CD4-positive, alpha-beta T cell (primary cell): ENCODE measurements around the gene LRRK1. TPM values are rescaled to one million over a fixed set of nuclear protein-coding genes. Genes with fewer than 3 reads are reported as not detected.

Experiments
- ATAC-seq: fragments of 200-7000 bp; cut with Tn5 transposase; one replicate; pipeline ENCODE4 v1.10.0; 2022; ENCODE audit warnings: mild to moderate bottlenecking; ENCODE audit not compliant: poor library complexity
- CTCF ChIA-PET: fragments of 350-600 bp; sonication (Branson Sonifier 250); formaldehyde crosslinking; loops from one replicate; lab custom pipeline; 2021; ENCODE audit warnings: antibody characterized with exemption, inconsistent platforms; lab: Charles Lee
- POLR2A ChIA-PET: fragments of 350-600 bp; sonication (Branson Sonifier 250); formaldehyde crosslinking; loops from one replicate; lab custom pipeline; 2021; ENCODE audit warnings: antibody characterized with exemption, inconsistent platforms; lab: Charles Lee
- DNase-seq, 14 experiments: peaks; one replicate each; pipeline ENCODE4 v3.0.0-alpha.2; 2013 to 2020; ENCODE audit warnings: mixed read lengths in 2 of 14
- H3K27ac ChIP-seq, 2 donors: one replicate each; pipeline versions ENCODE4 v1.5.1 to v1.7.0; 2013; ENCODE audit warnings: low read length in 2 of 2, low read depth in 1 of 2, mild to moderate bottlenecking in 1 of 2
- H3K27me3 ChIP-seq, 2 experiments: 1 replicate in 1 of 2; 2 replicates in 1 of 2; pipeline versions ENCODE4 v1.6.1 to v1.7.0; 2013; ENCODE audit warnings: low read length in 2 of 2, control low read depth in 1 of 2, mild to moderate bottlenecking in 1 of 2, moderate library complexity in 1 of 2; ENCODE audit not compliant: insufficient read depth in 2 of 2, control insufficient read depth in 1 of 2
- H3K36me3 ChIP-seq: one replicate; pipeline ENCODE4 v1.6.1; 2013; ENCODE audit warnings: low read length, control low read depth; ENCODE audit not compliant: insufficient read depth
- H3K4me1 ChIP-seq: one replicate; pipeline ENCODE4 v1.6.1; 2013; ENCODE audit warnings: low read length, control low read depth; ENCODE audit not compliant: insufficient read depth
- H3K4me3 ChIP-seq: one replicate; pipeline ENCODE4 v1.5.1; 2013; ENCODE audit warnings: mild to moderate bottlenecking, low read length, moderate library complexity
- H3K9me3 ChIP-seq, 2 experiments: 1 replicate in 1 of 2; 2 replicates in 1 of 2; pipeline versions ENCODE4 v1.6.1 to v1.7.0; 2013; ENCODE audit warnings: low read length in 2 of 2, mild to moderate bottlenecking in 2 of 2, control low read depth in 1 of 2, moderate library complexity in 1 of 2; ENCODE audit not compliant: control insufficient read depth in 1 of 2, insufficient read depth in 1 of 2
- H3K27ac Mint-ChIP-seq: one replicate; pipeline ENCODE4 v1.8.0; 2020; ENCODE audit warnings: mixed read lengths
- H3K27me3 Mint-ChIP-seq: one replicate; pipeline ENCODE4 v1.8.0; 2021; ENCODE audit warnings: mixed read lengths
- H3K36me3 Mint-ChIP-seq: one replicate; pipeline ENCODE4 v1.8.0; 2021; ENCODE audit warnings: low read depth, mixed read lengths
- H3K4me1 Mint-ChIP-seq: one replicate; pipeline ENCODE4 v1.8.0; 2021; ENCODE audit warnings: low read depth, mixed read lengths
- H3K4me3 Mint-ChIP-seq: one replicate; pipeline ENCODE4 v1.8.0; 2020; ENCODE audit warnings: mild to moderate bottlenecking, mixed read lengths
- H3K9me3 Mint-ChIP-seq: one replicate; pipeline ENCODE4 v1.8.0; 2020; ENCODE audit warnings: mixed read lengths
- CTCF ChIP-seq: fragments of 200-600 bp; IDR thresholded peaks from one replicate; pipeline ENCODE4 v1.8.0; 2022; ENCODE audit warnings: antibody characterized with exemption, mild to moderate bottlenecking
- intact Hi-C, 2 experiments: fragments of 100-400 bp; cut with DNase I in 1 of 2; cut with micrococcal nuclease in 1 of 2; formaldehyde crosslinking; loops; one replicate each; pipeline versions ENCODE4 v1.15.1 to v1.9.0; 2023 to 2025; cut with DNase I, micrococcal nuclease
- total RNA-seq, 174 experiments: library from RNA in 2 of 174; stranded (reverse) in 2 of 174; gene quantifications; one replicate each; pipeline ENCODE4 v1.2.3 and lab custom pipeline; 2021 to 2026

The LRRK1 gene
- total RNA-seq, 2 experiments from 2014 or later = 0.60 to 0.73 TPM

- Mint-ChIP-seq H3K36me3 (no peaks in the 10 kb centered on the region), H3K4me3 (no peak overlapping the region), H3K9me3 (no peaks in the 10 kb centered on the region), H3K27me3 (no peaks in the 10 kb centered on the region), H3K4me1 (no peaks in the 10 kb centered on the region), H3K27ac (no peak overlapping the region)
- no peak overlapping the region for H3K27ac ChIP-seq
- intact Hi-C loops = no loop called here
- no peak overlapping the region for H3K4me3 ChIP-seq
- CTCF ChIA-PET = no interaction called here
- H3K36me3 ChIP-seq = no peaks in the 10 kb centered on the region
- no peaks in the 10 kb centered on the region for H3K27me3 ChIP-seq
- ATAC-seq (no peak), DNase-seq (no peak)
- no peak for TF ChIP-seq CTCF
- POLR2A ChIA-PET = no interaction called here
- no peaks in the 10 kb centered on the region for H3K4me1 ChIP-seq
- peaks cover 0 to 9% of the 10 kb centered on the region in 2 experiments for H3K9me3 ChIP-seq
Observed at GRCh38 chr15:101101676-101102075, 182.5 kb downstream of the LRRK1 start.

GRCh38 chr15:101102746-101103145 lies 183.6 kb downstream of the LRRK1 start:
- H3K4me3 Mint-ChIP-seq = no peak overlapping the region
- peaks cover 0 to 9% of the 10 kb centered on the region in 2 experiments for H3K9me3 ChIP-seq
- TF ChIP-seq CTCF = no peak
- H3K9me3 Mint-ChIP-seq = no peaks in the 10 kb centered on the region
- no peaks in the 10 kb centered on the region for H3K27me3 ChIP-seq
- no peak overlapping the region for H3K27ac ChIP-seq
- no peak overlapping the region for H3K4me3 ChIP-seq
- DNase-seq (no peak), ATAC-seq (no peak)
- no peaks in the 10 kb centered on the region for H3K36me3 Mint-ChIP-seq
- POLR2A ChIA-PET = no interaction called here
- intact Hi-C loops = no loop called here
- no peaks in the 10 kb centered on the region for H3K4me1 ChIP-seq
- H3K36me3 ChIP-seq = no peaks in the 10 kb centered on the region
- no peak overlapping the region for H3K27ac Mint-ChIP-seq
- no peaks in the 10 kb centered on the region for H3K27me3 Mint-ChIP-seq
- no peaks in the 10 kb centered on the region for H3K4me1 Mint-ChIP-seq
- CTCF ChIA-PET = no interaction called here

- ATAC-seq (no peak), DNase-seq (no peak)
- Mint-ChIP-seq H3K27me3 (no peaks in the 10 kb centered on the region), H3K27ac (no peak overlapping the region), H3K9me3 (no peaks in the 10 kb centered on the region), H3K4me1 (no peaks in the 10 kb centered on the region), H3K36me3 (no peaks in the 10 kb centered on the region), H3K4me3 (no peak overlapping the region)
- ChIA-PET CTCF (no interaction called here), POLR2A (no interaction called here)
- Histone ChIP-seq H3K9me3 (peaks cover 0 to 16% of the 10 kb centered on the region in 2 experiments), H3K27ac (no peak overlapping the region), H3K4me1 (no peaks in the 10 kb centered on the region), H3K27me3 (no peaks in the 10 kb centered on the region), H3K36me3 (no peaks in the 10 kb centered on the region), H3K4me3 (no peak overlapping the region)
- no peak for TF ChIP-seq CTCF
- intact Hi-C loops = no loop called here
Observed at GRCh38 chr15:101103598-101103997, 184.4 kb downstream of the LRRK1 start.
